Stimulated activated CD4-positive, alpha-beta T cell treated with anti-CD3 and anti-CD28 coated beads, TNF-alpha, amount 100 ng/mL, for 1 hour (primary cell): ENCODE measurements around the gene SMARCB1.

Experiments used
- DNase-seq, 3 donors: peaks; one replicate each; pipeline ENCODE4 v3.0.0-alpha.2; 2020; ENCODE audit warnings: low read depth in 3 of 3, low spot score in 1 of 3

Gene SMARCB1

GRCh38 chr22:23779731-23780130 is 7.0 kb upstream of the SMARCB1 start:
- no peak for DNase-seq

GRCh38 chr22:23780146-23780748 is 6.5 kb upstream of the SMARCB1 start:
- no peak for DNase-seq

- DNase-seq: no peak
Measured at GRCh38 chr22:23781065-23781464, 5.7 kb upstream of the SMARCB1 start.

DNA sequence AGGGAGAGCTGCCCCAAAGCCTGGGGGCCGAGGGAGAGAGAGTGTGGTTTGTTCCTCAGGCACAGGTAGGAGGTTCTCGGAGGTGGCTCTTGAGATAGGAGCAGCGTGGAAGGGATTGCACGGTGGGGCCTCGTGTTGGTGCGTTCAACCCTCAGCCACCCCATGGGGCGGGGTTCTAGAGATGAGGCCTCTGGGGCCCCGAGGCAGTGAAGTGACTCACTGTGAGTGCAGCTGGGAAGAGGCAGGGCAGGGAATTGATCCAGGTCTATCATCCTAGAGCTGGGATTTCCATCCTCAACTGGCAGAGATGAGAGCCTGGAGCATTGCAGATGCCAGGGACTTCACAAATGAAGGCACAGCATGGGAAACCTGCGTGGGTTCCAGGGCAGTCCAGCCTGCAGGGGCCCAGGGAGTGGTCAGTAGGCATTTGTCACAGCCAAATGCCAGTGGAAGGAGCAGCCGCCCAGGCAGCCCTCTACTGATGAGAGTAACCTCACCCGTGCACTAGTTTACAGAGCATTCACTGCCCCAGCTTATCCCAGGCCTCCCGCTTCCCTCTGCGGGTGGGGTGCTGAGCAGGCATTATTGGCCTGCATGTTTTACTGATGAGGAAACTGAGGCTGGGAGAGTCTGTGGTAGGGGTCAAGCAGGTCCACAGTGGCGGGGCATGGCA is 5.1 kb upstream of the SMARCB1 start:
- no peak for DNase-seq

DNA sequence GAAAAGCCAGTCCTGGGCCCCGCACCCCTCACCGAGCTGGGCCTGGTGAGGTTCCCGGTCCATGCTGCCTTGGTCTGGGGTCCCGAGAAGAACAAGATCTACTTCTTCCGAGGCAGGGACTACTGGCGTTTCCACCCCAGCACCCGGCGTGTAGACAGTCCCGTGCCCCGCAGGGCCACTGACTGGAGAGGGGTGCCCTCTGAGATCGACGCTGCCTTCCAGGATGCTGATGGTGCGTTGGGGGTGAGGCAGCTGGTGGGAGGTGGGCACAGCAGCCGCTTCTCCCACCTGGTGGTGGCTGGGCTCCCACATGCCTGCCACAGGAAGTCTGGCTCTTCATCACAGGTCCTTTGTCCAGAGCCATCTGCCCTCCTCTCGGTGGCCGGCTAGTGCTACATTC is 4.5 kb upstream of the SMARCB1 start:
- DNase-seq: no peak

GRCh38 chr22:23782703-23783102 is 4.1 kb upstream of the SMARCB1 start:
- no peak for DNase-seq

DNA sequence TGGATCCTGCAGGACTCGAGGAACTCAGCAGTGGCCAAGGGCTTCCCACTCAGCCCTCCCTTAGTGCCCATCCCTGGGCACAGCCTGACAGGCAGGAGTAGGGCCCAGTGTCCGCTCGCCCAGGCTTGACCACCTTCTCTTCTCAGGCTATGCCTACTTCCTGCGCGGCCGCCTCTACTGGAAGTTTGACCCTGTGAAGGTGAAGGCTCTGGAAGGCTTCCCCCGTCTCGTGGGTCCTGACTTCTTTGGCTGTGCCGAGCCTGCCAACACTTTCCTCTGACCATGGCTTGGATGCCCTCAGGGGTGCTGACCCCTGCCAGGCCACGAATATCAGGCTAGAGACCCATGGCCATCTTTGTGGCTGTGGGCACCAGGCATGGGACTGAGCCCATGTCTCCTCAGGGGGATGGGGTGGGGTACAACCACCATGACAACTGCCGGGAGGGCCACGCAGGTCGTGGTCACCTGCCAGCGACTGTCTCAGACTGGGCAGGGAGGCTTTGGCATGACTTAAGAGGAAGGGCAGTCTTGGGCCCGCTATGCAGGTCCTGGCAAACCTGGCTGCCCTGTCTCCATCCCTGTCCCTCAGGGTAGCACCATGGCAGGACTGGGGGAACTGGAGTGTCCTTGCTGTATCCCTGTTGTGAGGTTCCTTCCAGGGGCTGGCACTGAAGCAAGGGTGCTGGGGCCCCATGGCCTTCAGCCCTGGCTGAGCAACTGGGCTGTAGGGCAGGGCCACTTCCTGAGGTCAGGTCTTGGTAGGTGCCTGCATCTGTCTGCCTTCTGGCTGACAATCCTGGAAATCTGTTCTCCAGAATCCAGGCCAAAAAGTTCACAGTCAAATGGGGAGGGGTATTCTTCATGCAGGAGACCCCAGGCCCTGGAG is 3.3 kb upstream of the SMARCB1 start:
- no peak for DNase-seq

DNA sequence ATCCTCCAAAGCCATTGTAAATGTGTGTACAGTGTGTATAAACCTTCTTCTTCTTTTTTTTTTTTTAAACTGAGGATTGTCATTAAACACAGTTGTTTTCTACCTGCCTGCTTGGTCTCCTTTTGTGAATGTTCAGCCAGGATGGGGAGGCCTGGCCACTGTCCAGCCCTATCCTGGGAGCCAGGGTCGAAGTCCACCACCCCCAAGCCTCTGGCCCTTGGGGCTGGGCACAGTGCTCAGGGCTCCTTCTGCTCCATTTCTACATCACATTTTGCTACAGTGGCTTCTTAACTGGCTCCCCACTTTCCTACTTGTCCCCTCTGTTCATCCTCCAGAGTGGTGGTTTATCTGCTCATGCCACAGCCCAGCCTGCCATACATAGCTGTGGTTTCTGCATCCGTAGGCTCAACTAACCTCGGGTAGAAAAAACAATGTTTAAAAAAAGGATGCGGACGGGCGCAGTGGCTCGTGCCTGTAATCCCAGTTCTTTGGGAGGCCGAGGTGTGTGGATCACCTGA is 2.5 kb upstream of the SMARCB1 start:
- no peak for DNase-seq

DNA sequence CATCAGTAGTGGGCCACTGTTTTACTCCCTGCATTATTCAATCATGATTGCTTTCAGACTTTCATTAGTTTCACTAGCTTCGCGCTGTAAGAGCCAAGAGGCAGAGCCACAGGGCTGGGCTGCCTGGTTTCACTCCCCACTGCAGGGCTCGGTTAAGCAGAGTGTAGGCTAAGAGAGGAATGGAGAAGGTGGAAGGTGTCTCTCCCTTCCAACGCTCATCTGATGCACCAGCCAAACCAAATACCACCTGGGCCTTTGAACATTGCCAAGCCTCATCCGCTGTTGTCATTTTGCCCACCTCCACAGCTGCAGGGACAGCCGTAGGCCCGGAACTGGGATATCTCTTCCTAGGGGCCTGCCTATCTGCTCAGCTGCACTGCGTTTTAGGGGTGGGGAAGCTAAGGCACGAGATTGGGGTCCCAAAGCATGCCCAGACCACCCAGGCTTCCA is 480 bp upstream of the SMARCB1 start:
- no peak for DNase-seq

DNA sequence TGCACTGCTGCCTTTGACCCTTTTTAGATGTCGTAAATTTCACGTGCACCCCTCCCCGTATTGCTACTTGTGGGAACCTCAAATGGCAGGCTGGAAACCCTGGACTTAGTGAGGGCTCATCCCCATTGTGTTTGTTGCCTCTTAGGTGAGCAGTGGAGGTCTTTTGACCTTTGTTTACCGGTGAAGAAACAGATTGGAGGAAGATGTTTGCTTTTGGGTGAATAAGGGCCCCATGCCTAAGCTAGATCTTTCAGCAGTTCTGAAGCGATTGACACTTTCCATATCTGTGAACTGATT is 782 bp downstream of the SMARCB1 start:
- no peak for DNase-seq

DNA sequence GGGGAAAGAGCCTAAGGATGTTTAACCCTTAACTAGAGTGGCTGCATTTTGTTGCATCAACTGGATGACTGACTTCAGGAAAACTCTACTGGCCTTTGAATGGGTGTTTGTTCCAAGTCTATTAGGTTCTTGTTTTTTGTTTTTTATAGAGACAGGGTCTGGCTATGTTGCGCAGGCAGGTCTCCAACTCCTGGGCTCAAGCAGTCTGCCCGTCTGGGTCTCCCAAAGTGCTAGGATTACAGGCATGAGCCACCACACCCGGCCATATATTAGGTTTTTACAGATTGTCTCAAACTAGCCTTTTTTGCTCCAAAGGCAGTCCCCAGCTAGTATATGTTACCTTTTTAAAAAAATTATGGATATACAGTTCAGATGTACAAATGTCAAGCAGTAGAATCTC is 1.1 kb downstream of the SMARCB1 start:
- no peak for DNase-seq

- no peak for DNase-seq
Measured at GRCh38 chr22:23789121-23789520, 2.4 kb downstream of the SMARCB1 start.

GRCh38 chr22:23789638-23790037 is 2.9 kb downstream of the SMARCB1 start:
- no peak for DNase-seq

DNA sequence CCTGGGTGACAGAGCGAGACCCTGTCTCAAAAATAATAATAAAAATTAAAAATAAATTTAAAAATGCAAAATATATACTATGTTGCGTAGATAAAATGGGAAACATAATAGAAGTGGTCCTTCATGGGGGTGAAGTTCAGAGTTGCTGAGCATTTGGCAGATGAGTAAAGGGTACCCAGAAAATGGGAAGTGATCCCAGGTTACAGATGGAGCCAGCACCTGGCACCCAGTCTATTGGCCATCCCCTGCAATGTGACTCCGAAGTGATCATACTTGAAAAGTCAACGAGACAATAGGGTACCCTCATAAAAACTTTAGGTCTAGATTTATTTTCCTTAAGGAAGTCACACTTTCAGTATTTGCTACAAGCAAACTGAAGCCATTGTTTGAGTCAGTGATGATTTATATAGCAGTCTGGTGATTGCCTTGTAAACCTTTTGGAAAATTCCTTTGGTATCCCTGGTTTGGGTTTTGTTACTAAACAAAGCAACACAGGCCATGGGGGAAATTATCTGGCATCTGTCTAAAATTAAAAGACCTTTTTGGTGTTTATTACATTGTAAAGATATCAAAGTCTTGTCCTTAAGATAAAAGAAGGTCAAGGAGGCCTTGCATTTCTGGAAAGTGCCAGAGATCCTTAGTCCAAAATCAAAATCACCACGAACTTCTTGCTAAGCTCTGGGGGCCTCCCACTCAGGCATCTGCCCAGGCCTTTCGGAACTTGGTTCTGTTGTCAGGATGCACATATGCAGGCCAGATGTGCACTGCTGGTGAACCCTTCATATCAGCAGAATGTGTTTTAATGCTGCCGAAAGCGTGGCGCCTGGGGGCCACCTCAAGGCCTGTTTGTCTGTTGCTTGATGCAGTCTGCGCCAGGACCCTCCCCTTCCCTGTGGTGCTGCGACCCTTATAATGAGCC is 4.3 kb downstream of the SMARCB1 start:
- DNase-seq: no peak

DNA sequence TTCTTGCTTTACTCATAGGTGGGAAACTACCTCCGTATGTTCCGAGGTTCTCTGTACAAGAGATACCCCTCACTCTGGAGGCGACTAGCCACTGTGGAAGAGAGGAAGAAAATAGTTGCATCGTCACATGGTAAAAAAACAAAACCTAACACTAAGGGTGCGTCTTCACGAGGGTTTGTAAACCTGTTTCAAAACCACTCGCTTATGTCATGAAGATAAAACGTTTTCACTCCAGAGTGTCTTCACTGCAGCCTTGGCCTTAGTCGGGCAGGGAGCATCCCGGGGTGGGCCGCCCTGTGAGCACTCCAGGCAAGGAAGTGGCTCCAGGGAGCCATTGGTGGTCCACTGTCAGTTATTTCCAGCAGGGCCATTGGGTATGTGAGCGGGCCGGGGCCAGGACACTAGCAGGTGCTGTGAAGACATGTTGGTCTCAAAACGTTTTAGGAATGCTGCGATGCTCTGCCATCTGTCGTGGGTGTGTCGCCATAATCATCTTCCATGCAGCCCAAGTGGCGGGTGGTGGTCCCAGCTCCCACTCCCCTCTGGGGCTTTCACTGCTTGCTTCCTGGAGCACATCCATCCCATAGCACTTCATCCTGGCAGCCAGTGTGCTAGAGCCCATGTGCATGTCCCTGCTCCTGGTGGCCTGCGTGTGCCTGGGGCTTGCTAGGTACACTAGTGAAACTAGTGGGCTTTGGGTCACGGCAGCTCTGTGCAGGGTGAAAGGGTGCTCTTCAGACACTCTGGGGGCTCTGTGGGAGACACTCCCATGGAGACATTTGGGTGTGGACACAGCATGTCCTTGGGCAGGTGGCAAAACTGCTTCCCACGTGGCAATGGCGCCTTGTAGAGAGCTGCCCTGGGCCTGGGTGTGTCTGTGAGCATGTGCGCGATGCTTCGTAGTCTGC is 5.2 kb downstream of the SMARCB1 start:
- DNase-seq: no peak

GRCh38 chr22:23793326-23793725 is 6.6 kb downstream of the SMARCB1 start:
- no peak for DNase-seq

DNA sequence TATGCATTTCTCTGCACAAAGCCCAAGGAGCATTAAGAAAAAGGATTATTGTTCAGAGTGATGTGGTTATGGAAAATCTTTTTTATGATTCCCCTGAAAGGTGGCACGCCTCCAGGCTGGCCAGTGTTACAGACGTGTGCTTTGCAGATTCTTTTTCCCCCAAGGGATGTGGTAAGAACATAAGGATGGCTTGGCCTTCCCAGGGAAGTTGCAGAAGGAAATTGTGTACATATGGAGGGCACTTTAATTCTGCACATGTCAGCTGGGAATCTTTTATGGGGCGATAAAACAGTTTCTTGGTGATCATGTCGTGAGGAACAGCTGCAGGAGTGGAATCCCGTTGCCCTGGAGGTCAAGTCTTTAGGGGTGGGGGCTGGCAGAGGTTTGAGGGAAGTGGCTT is 9.7 kb downstream of the SMARCB1 start:
- DNase-seq: no peak

GRCh38 chr22:23800297-23801237 is 13.8 kb downstream of the SMARCB1 start:
- no peak for DNase-seq

GRCh38 chr22:23801238-23801821 is 14.6 kb downstream of the SMARCB1 start:
- DNase-seq: no peak
